Fibroblast of villous mesenchyme (primary cell): ENCODE measurements around the gene TNFRSF25. TPM values are rescaled to one million over a fixed set of nuclear protein-coding genes. Genes with fewer than 3 reads are reported as not detected.

Experiments used
- DNase-seq: peaks from one replicate; pipeline ENCODE4 v3.0.0-alpha.2; 2010; ENCODE audit warnings: low read depth
- H3K4me3 ChIP-seq: 2 replicates; pipeline ENCODE4 v1.5.1; 2011; ENCODE audit warnings: low read depth, mild to moderate bottlenecking, low read length
- CTCF ChIP-seq: IDR thresholded peaks from 2 replicates; pipeline ENCODE4 v1.5.1; 2012; ENCODE audit warnings: low read depth, mild to moderate bottlenecking, low read length; ENCODE audit not compliant: insufficient read depth
- total RNA-seq: library from RNA; depleted of rRNA; stranded (reverse); fragments of >200 nt; gene quantifications from 2 replicates; pipeline ENCODE4 v1.2.3, GENCODE V29; 2012

The TNFRSF25 gene
- total RNA-seq, 1 donor = 3.9 TPM

- no peak for TF ChIP-seq CTCF
- no peak overlapping the region for H3K4me3 ChIP-seq
- DNase-seq = no peak
Measured at GRCh38 chr1:6507461-6507911, 41.5 kb upstream of the TNFRSF25 start.

GRCh38 chr1:6507037-6507428, 41.1 kb upstream of the TNFRSF25 start:
- DNase-seq = no peak
- no peak overlapping the region for H3K4me3 ChIP-seq
- no peak for TF ChIP-seq CTCF

- no peak for TF ChIP-seq CTCF
- no peak for DNase-seq
- H3K4me3 ChIP-seq = no peak overlapping the region
Measured at GRCh38 chr1:6506210-6507036, 40.5 kb upstream of the TNFRSF25 start.

- DNase-seq = no peak
- no peak overlapping the region for H3K4me3 ChIP-seq
- TF ChIP-seq CTCF = no peak
Measured at GRCh38 chr1:6505367-6506209, 39.6 kb upstream of the TNFRSF25 start.

- no peak for TF ChIP-seq CTCF
- H3K4me3 ChIP-seq = no peak overlapping the region
- DNase-seq = no peak
Measured at GRCh38 chr1:6504887-6505286, 38.9 kb upstream of the TNFRSF25 start.

- H3K4me3 ChIP-seq = no peak overlapping the region
- no peak for TF ChIP-seq CTCF
- DNase-seq = no peak
Measured at GRCh38 chr1:6503884-6504602, 38.1 kb upstream of the TNFRSF25 start.
